Thyroid gland (tissue), 4 donors: ENCODE data around the gene TBXAS1. TPM values are rescaled to one million over a fixed set of nuclear protein-coding genes. Genes with fewer than 3 reads are reported as not detected.
A peak's percentile ranks its signal among the peaks of the same experiment; 100 is the strongest.

Experiments used
- DNase-seq, 2 donors: peaks; one replicate each; pipeline ENCODE4 v3.0.0-alpha.2; 2019
- H3K27ac ChIP-seq, 3 donors: fragments of 200-600 bp; sonication (generic); 1 replicate in 2 of 3; 2 replicates in 1 of 3; pipeline ENCODE4 v1.5.1; 2016 to 2019; ENCODE audit warnings: mild to moderate bottlenecking in 1 of 3, moderate library complexity in 1 of 3
- H3K27me3 ChIP-seq: fragments of 200-600 bp; sonication (generic); one replicate; pipeline ENCODE4 v1.5.1; 2019
- H3K36me3 ChIP-seq, 2 donors: fragments of 200-600 bp; sonication (generic); one replicate each; pipeline ENCODE4 v1.5.1; 2016 to 2019
- H3K4me1 ChIP-seq, 2 donors: fragments of 200-600 bp; sonication (generic); one replicate each; pipeline ENCODE4 v1.5.1; 2017 to 2019
- H3K4me3 ChIP-seq, 3 donors: fragments of 200-600 bp; sonication (generic); replicated peaks in 1 of 3; 1 replicate in 2 of 3; 2 replicates in 1 of 3; pipeline ENCODE4 v1.5.1; 2016; ENCODE audit warnings: mild to moderate bottlenecking in 1 of 3
- H3K9me3 ChIP-seq: fragments of 200-600 bp; sonication (generic); one replicate; pipeline ENCODE4 v1.5.1; 2017
- POLR2A ChIP-seq, 2 donors: fragments of 450-650 bp; IDR thresholded peaks; one replicate each; pipeline ENCODE4 v1.6.1; 2017; ENCODE audit warnings: antibody characterized with exemption in 2 of 2, mild to moderate bottlenecking in 2 of 2, moderate library complexity in 1 of 2
- WGBS, 2 donors: methylation state at CpG; one replicate each; pipeline ENCODE4 v1.1.5; 2017; 5-methylcytosine and 5-hydroxymethylcytosine counted together
- intact Hi-C: fragments of 100-400 bp; cut with DNase I; formaldehyde crosslinking; loops from one replicate; pipeline ENCODE4 v1.15.1; 2023
- total RNA-seq, 4 donors: library from RNA; depleted of rRNA; stranded (reverse); fragments of >200 nt; gene quantifications; one replicate each; pipeline ENCODE4 v1.2.3, GENCODE V29; 2016
- TF ChIP-seq, protein P1 (sequence below), 6 experiments: fragments of 200-600 bp in 3 of 6; fragments of 450-650 bp in 3 of 6; sonication (generic) in 3 of 6; IDR thresholded peaks; one replicate each; pipeline ENCODE4 v1.5.1; 2016 to 2019; ENCODE audit warnings: antibody characterized with exemption in 6 of 6, mild to moderate bottlenecking in 2 of 6, inconsistent platforms in 1 of 6, moderate library complexity in 1 of 6

The TBXAS1 gene
- total RNA-seq, 4 donors from 2014 or later = 5.1 to 13.2 (median 8.7) TPM

DNA sequence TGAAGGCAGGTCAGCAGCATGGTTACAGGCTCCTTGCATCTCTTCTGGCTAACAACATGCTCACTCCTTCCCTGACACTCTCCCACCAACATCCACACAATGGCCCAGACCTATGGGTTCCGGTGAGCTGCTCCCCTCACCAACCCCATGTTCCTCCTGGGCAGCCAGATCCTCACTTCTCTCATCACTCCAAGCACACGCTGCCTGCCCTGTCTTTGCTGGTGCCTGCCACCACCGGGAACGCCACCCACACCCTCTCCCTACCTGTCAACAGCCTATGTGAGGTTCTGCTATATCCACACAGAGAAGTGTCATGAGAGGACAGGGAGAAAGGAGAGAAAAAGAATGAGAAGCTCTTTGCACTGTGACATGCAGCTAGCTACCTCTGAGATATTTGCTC lies 219.1 kb downstream of the TBXAS1 start:
- Histone ChIP-seq H3K4me1 (peaks cover 5 to 16% of the 10 kb centered on the region in 2 donors), H3K27ac (no peak overlapping the region), H3K9me3 (no peaks in the 10 kb centered on the region), H3K36me3 (peaks cover 4 to 5% of the 10 kb centered on the region in 2 donors), H3K4me3 (no peak overlapping the region), H3K27me3 (no peaks in the 10 kb centered on the region)
- no peak for DNase-seq
- 95% methylated on average over 4 of the region's 4 CpGs for WGBS, 2 donors
- intact Hi-C loops = no loop called here
- TF ChIP-seq, protein P1, sequence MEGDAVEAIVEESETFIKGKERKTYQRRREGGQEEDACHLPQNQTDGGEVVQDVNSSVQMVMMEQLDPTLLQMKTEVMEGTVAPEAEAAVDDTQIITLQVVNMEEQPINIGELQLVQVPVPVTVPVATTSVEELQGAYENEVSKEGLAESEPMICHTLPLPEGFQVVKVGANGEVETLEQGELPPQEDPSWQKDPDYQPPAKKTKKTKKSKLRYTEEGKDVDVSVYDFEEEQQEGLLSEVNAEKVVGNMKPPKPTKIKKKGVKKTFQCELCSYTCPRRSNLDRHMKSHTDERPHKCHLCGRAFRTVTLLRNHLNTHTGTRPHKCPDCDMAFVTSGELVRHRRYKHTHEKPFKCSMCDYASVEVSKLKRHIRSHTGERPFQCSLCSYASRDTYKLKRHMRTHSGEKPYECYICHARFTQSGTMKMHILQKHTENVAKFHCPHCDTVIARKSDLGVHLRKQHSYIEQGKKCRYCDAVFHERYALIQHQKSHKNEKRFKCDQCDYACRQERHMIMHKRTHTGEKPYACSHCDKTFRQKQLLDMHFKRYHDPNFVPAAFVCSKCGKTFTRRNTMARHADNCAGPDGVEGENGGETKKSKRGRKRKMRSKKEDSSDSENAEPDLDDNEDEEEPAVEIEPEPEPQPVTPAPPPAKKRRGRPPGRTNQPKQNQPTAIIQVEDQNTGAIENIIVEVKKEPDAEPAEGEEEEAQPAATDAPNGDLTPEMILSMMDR (IDR thresholded peaks at IDR 0.05) = no peak
- TF ChIP-seq POLR2A (IDR thresholded peaks at IDR 0.05) = no peak

DNA sequence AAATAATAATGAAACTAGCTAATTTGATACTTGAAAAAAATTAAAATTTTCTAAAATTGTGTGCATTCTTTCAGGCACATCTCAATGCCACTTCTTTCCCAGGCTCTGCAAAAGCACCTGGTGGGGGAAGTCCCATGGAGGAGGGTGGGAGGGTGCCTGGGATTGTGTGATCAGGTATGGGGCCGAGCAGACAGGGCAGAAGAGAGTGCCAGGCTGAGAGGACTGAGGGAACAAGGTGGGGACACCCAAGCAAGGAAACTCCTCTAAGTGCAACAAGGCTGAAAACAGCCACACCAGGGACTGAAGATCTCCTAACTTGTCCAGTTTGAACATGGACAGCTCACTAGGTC lies 219.9 kb downstream of the TBXAS1 start:
- TF ChIP-seq POLR2A (IDR thresholded peaks at IDR 0.05) = no peak
- TF ChIP-seq, protein P1 (IDR thresholded peaks at IDR 0.05) = no peak
- intact Hi-C loops = no loop called here
- Histone ChIP-seq H3K9me3 (no peaks in the 10 kb centered on the region), H3K27me3 (no peaks in the 10 kb centered on the region), H3K36me3 (peaks cover 4 to 5% of the 10 kb centered on the region in 2 donors), H3K4me3 (no peak overlapping the region), H3K4me1 (peaks cover 5 to 16% of the 10 kb centered on the region in 2 donors), H3K27ac (no peak overlapping the region)
- WGBS, 2 donors = 63 to 71% methylated on average over 1 of the region's 1 CpG
- DNase-seq = no peak

DNA sequence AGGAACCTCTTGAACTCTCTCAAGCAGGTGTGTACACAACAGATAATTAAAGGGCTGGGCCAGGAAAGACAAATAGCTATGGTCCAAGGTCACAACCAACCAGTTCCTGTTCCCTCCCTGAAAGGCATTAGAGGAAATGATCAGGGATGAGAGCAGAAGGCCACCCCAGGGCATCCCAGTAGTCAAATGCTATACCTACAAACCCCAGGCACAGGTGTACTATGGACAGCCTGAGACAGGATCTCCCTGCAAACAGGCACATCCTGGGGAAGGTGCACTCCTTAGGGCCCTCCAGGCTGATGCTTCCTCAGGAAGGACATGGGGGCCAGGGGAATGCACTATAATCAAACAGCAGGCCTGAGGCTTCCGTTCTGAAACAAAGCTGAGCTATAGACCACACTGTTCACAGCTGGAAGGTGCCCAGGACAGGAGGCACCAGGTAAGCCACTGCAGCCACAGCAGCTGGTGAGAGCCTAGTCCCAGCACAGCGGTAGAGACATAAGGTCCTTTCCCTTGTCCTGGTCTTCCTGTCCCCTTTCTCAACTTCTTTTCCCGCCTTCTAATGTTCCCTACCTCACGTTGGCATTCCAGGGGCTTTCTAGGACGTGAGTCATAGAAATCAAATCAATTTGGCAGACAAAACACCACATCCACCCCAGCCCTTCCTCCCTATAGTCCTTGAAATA lies 220.4 kb downstream of the TBXAS1 start:
- Histone ChIP-seq H3K36me3 (peaks cover 3 to 4% of the 10 kb centered on the region in 2 donors), H3K9me3 (no peaks in the 10 kb centered on the region), H3K4me1 (peaks cover 5 to 16% of the 10 kb centered on the region in 2 donors), H3K27me3 (no peaks in the 10 kb centered on the region), H3K27ac (peak overlapping the region in 2 of 3 donors; percentile 31 to 36), H3K4me3 (no peak overlapping the region)
- DNase-seq = no peak
- intact Hi-C loops = no loop called here
- TF ChIP-seq, protein P1 (IDR thresholded peaks at IDR 0.05) = no peak
- no peak for TF ChIP-seq POLR2A (IDR thresholded peaks at IDR 0.05)
- WGBS, 2 donors = 68 to 85% methylated on average over 5 of the region's 5 CpGs

DNA sequence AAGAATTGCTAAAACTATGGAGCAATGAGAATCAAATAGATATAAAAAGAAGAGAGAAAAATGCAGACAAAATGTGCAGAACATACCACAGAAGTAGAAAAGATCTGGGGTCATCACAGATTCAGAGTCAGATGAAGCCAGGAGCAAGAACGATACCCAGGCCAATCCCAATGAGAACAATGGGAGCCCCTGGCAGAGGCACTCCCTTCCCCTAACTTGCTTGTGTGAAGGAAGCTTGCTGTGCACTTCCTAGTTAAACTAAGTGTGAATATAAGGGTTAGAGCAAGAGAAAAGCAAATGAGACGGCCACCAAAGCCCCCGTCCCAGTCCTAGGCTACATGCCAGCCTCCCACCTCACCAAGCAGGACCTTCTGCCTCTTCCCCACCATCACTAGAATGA lies 221.0 kb downstream of the TBXAS1 start:
- Histone ChIP-seq H3K36me3 (peaks cover 3 to 4% of the 10 kb centered on the region in 2 donors), H3K4me3 (no peak overlapping the region), H3K4me1 (peaks cover 5 to 16% of the 10 kb centered on the region in 2 donors), H3K27ac (peak overlapping the region in 2 of 3 donors; percentile 31 to 46), H3K27me3 (no peaks in the 10 kb centered on the region), H3K9me3 (no peaks in the 10 kb centered on the region)
- intact Hi-C loops = no loop called here
- WGBS, 2 donors = 82 to 91% methylated on average over 3 of the region's 3 CpGs
- TF ChIP-seq, protein P1 (IDR thresholded peaks at IDR 0.05) = no peak
- TF ChIP-seq POLR2A (IDR thresholded peaks at IDR 0.05) = no peak
- no peak for DNase-seq

DNA sequence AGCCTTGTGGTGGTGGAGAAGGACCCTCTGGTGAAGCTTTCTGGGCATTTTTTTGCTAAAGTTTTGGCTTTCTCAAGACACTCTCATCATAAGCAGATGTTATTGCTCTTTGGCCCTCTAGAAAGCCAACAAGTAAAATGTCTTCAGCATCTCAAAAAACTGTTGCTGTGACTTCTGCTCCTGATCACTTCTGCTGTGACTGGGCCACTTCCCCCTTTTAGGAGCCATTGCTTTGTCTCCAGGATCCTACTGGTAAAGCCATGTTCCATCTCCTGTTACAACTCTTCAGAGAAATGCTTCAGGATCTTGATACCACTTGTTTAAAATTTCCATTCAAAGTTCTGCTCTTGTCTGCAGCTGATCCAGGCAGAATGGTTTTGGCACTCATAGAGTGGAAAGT lies 222.8 kb downstream of the TBXAS1 start:
- peaks cover 5 to 16% of the 10 kb centered on the region in 2 donors for H3K4me1 ChIP-seq

More for the DNA sequence above, 222.8 kb downstream of the TBXAS1 start:
- DNase-seq = no peak
- H3K4me3 ChIP-seq = no peak overlapping the region
- H3K9me3 ChIP-seq = no peaks in the 10 kb centered on the region
- intact Hi-C loops = no loop called here
- TF ChIP-seq, protein P1 (IDR thresholded peaks at IDR 0.05) = no peak
- H3K36me3 ChIP-seq = no peaks in the 10 kb centered on the region
- H3K27ac ChIP-seq = no peak overlapping the region
- H3K27me3 ChIP-seq = no peaks in the 10 kb centered on the region
